DOHH2 (cell line): ENCODE data around the gene FAM50A.
"Not testable (repeated sequence)": the region's sequence is repeated elsewhere in the genome, so short reads cannot be mapped to it uniquely, and the experiment has no call there.

Experiments
- H3F3A ChIP-seq: fragments of 200-600 bp; sonication (generic), shearing (Covaris generic); 2 replicates; pipeline ENCODE4 v1.6.0; 2016; ENCODE audit warnings: antibody characterized with exemption, mild to moderate bottlenecking; ENCODE audit not compliant: control insufficient read depth, insufficient read depth
- H3K27ac ChIP-seq: fragments of 200-600 bp; sonication (generic); 2 replicates; pipeline ENCODE4 v1.5.1; 2014; ENCODE audit warnings: low read depth, mild to moderate bottlenecking, low read length, moderate library complexity
- H3K27me3 ChIP-seq: fragments of 200-600 bp; sonication (generic); 2 replicates; pipeline ENCODE4 v1.6.1; 2014; ENCODE audit warnings: mild to moderate bottlenecking, low read length, mixed read lengths; ENCODE audit not compliant: control insufficient read depth
- H3K36me3 ChIP-seq: fragments of 200-600 bp; sonication (generic); 2 replicates; pipeline ENCODE4 v1.6.1; 2014; ENCODE audit warnings: mild to moderate bottlenecking, low read length, moderate library complexity, mixed read lengths; ENCODE audit not compliant: control insufficient read depth
- H3K4me1 ChIP-seq: fragments of 200-600 bp; sonication (generic); 2 replicates; pipeline ENCODE4 v1.6.1; 2014; ENCODE audit warnings: mild to moderate bottlenecking, low read length, mixed read lengths; ENCODE audit not compliant: control insufficient read depth
- H3K4me2 ChIP-seq: fragments of 200-600 bp; sonication (generic); 2 replicates; pipeline ENCODE4 v1.6.0; 2014; ENCODE audit warnings: mild to moderate bottlenecking, low read length, moderate library complexity
- H3K4me3 ChIP-seq: fragments of 200-600 bp; sonication (generic); 2 replicates; pipeline ENCODE4 v1.5.1; 2014; ENCODE audit warnings: mild to moderate bottlenecking, low read length, mixed read lengths
- H3K79me2 ChIP-seq: fragments of 200-600 bp; sonication (generic); 2 replicates; pipeline ENCODE4 v1.6.1; 2014; ENCODE audit warnings: mild to moderate bottlenecking, low read length, mixed read lengths; ENCODE audit not compliant: control insufficient read depth
- H3K9me2 ChIP-seq: fragments of 200-600 bp; sonication (generic); replicated peaks from 2 replicates; pipeline ENCODE4 v1.6.1; 2014; ENCODE audit warnings: mild to moderate bottlenecking, low read length, mixed read lengths; ENCODE audit not compliant: control insufficient read depth
- H3K9me3 ChIP-seq: fragments of 200-600 bp; sonication (generic); 2 replicates; pipeline ENCODE4 v1.6.1; 2014; ENCODE audit warnings: antibody characterized with exemption, low read length, mixed read lengths; ENCODE audit not compliant: control insufficient read depth, insufficient read depth
- H4K20me1 ChIP-seq: fragments of 200-600 bp; sonication (generic); 2 replicates; pipeline ENCODE4 v1.6.0; 2014; ENCODE audit warnings: low read depth, mild to moderate bottlenecking, antibody characterized with exemption, low read length, moderate library complexity; ENCODE audit not compliant: control insufficient read depth, insufficient read depth
- EZH2phosphoT487 ChIP-seq: fragments of 200-600 bp; sonication (generic); IDR thresholded peaks from 2 replicates; pipeline ENCODE4 v1.6.1; 2017; ENCODE audit warnings: borderline replicate concordance, mild to moderate bottlenecking, antibody characterized with exemption, low read length, moderate library complexity, mixed read lengths
- TF ChIP-seq, protein P1 (sequence below): fragments of 200-600 bp; sonication (generic); IDR thresholded peaks from one replicate; pipeline ENCODE4 v1.5.1; 2014; ENCODE audit warnings: antibody characterized with exemption, mild to moderate bottlenecking, low read depth, low read length; ENCODE audit not compliant: poor library complexity, severe bottlenecking

FAM50A gene, protein sequence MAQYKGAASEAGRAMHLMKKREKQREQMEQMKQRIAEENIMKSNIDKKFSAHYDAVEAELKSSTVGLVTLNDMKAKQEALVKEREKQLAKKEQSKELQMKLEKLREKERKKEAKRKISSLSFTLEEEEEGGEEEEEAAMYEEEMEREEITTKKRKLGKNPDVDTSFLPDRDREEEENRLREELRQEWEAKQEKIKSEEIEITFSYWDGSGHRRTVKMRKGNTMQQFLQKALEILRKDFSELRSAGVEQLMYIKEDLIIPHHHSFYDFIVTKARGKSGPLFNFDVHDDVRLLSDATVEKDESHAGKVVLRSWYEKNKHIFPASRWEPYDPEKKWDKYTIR

DNA sequence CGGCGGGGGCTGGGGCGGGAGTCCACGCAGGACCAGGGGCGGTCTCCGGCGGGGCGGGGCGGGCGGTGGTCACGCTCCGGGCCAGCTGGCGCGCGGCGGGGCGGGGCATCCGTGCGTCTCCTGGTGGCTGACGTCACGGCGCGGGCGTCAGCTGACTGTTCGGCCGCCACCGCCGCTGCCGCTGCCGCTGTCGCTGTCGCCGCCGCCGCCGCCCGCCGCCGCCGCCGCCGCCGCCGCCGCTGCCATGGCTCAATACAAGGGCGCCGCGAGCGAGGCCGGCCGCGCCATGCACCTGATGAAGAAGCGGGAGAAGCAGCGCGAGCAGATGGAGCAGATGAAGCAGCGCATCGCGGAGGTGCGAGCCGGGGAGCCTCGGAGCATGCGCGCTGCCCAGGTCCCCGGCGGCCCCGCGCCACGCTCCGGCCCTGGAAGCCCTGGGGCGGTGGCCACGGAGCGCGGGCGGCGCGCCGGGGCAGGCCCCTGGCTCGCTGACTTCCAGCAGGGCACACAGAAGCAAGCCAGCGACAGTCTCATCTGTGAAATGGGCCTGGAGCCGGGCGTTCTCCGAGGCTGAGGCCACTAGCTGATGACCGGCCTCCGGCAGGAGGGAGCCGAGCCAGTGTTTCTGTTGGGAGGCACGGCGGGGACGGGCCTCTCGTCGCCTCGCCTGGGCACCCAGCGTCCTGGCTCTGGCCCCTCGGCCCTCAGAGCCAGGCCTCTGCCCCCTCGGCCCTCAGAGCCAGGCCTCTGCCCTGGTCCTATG is at the start of gene FAM50A:
TSS of gene FAM50A (plus strand) at position 150 of the 763 bp plus-strand sequence. CDS start at position 245, 95 bp downstream.
- Histone ChIP-seq H3K9me2 (no peaks in the 10 kb centered on the region), H3K4me2 (peak within 1 kb of the TSS; percentile 79), H3K79me2 (peaks cover under 1% of the 10 kb centered on the region), H3K4me3 (peak within 1 kb of the TSS; percentile 74), H3K4me1 (peaks cover 14% of the 10 kb centered on the region), H3K9me3 (no peaks in the 10 kb centered on the region), H3K36me3 (peaks cover 9% of the 10 kb centered on the region), H3F3A (peaks cover 2% of the 10 kb centered on the region; the same call in 1 of the 2 replicates), H3K27me3 (no peaks in the 10 kb centered on the region), H4K20me1 (no peaks in the 10 kb centered on the region), H3K27ac (no peak within 1 kb of the TSS)
- TF ChIP-seq, protein P1, sequence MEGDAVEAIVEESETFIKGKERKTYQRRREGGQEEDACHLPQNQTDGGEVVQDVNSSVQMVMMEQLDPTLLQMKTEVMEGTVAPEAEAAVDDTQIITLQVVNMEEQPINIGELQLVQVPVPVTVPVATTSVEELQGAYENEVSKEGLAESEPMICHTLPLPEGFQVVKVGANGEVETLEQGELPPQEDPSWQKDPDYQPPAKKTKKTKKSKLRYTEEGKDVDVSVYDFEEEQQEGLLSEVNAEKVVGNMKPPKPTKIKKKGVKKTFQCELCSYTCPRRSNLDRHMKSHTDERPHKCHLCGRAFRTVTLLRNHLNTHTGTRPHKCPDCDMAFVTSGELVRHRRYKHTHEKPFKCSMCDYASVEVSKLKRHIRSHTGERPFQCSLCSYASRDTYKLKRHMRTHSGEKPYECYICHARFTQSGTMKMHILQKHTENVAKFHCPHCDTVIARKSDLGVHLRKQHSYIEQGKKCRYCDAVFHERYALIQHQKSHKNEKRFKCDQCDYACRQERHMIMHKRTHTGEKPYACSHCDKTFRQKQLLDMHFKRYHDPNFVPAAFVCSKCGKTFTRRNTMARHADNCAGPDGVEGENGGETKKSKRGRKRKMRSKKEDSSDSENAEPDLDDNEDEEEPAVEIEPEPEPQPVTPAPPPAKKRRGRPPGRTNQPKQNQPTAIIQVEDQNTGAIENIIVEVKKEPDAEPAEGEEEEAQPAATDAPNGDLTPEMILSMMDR, result no peak
- no peak for TF ChIP-seq EZH2phosphoT487

GRCh38 chrX:154396363-154396762 is 47.6 kb upstream of the FAM50A start:
- H3K27ac ChIP-seq, H3K9me2 ChIP-seq, H3K9me3 ChIP-seq, H3K27me3 ChIP-seq, H4K20me1 ChIP-seq, H3K4me3 ChIP-seq, H3K4me2 ChIP-seq: not testable (repeated sequence)
- H3F3A ChIP-seq, result peaks cover 21% of the 10 kb centered on the region
- peaks cover 28% of the 10 kb centered on the region for H3K79me2 ChIP-seq
- peaks cover 32% of the 10 kb centered on the region for H3K36me3 ChIP-seq
- H3K4me1 ChIP-seq, result peaks cover 17% of the 10 kb centered on the region

DNA sequence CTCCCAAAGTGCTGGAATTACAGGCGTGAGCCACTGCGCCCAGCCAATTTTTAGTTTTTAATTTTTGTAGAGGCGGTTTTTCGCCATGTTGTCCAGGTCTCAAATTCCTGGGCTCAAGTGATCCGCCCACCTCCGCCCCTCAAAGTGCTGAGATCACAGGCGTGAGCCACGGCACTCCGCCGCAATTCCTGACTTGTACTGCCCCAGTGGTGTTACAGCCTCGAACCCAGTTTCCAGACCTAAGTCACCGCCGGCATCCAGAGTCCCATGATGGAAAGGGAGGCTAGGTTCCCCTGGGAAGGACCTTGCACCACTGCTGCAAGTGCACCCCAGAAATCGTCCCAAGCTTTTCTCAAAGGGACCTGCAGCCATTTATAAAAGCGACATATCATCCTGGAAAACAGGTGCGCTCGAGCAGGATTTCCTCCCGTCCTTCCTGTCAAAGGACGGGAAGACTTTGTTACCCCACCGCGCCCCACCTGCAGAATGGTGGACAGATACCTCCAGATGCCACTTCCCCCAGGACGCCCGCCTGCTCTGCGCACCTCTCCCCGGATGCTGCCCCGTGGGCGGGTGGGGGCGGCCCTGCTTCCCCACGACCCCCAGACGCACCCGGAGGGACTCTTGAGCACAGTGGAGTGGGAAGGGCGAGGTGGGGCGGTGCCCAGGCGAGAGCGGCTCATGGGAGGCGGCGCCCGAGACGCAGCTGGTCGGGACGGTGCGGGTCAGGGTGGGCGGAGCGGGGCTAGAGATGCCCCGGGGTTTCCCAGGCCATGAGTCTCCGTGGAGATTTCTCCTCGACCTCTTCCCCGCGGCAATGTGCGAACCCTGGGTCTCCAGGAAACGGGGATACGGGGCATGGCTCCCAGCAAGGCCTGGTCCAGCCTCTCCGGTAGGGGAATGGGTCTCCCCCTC is 46.7 kb upstream of the FAM50A start:
- Histone ChIP-seq H3K27me3 (no peaks in the 10 kb centered on the region), H3K27ac (peak overlapping the region; percentile 93), H3K79me2 (peaks cover 28% of the 10 kb centered on the region), H3K9me2 (no peaks in the 10 kb centered on the region), H3K9me3 (no peaks in the 10 kb centered on the region), H3F3A (peaks cover 29% of the 10 kb centered on the region), H4K20me1 (no peaks in the 10 kb centered on the region), H3K4me3 (peak overlapping the region; percentile 95), H3K36me3 (peaks cover 33% of the 10 kb centered on the region), H3K4me2 (peak overlapping the region; percentile 86), H3K4me1 (peaks cover 17% of the 10 kb centered on the region)
- TF ChIP-seq, protein P1, result no peak
- no peak for TF ChIP-seq EZH2phosphoT487
